ENCODE data around the gene TOM1L2. TPM values are rescaled to one million over a fixed set of nuclear protein-coding genes. Genes with fewer than 3 reads are reported as not detected.

TOM1L2 gene
- total RNA-seq, 2 donors from 2014 or later, result 42.2 to 44.2 TPM

Other genes starting within 250 kb of the TOM1L2 start
- 100 to 1,000 TPM; 198 to 241 TPM for gene SREBF1, start 135.4 kb downstream of the TOM1L2 start, total RNA-seq
- gene DRC3, start 462 bp upstream of the TOM1L2 start, total RNA-seq, result not detected
- 10 to 100 TPM; 24.3 to 26.7 TPM for gene ATPAF2, start 66.8 kb upstream of the TOM1L2 start, total RNA-seq
- gene GID4, start 67.0 kb upstream of the TOM1L2 start, total RNA-seq, result 1 to 10 TPM; 6.7 to 7.8 TPM
- gene DRG2, start 115.5 kb upstream of the TOM1L2 start, total RNA-seq, result 10 to 100 TPM; 43.6 to 52.3 TPM
- gene MYO15A, start 136.4 kb upstream of the TOM1L2 start, total RNA-seq, result 1 to 10 TPM in 1 of 2 donors, under 1 TPM in 1; 0.65 to 1.4 TPM
- gene ALKBH5, start 211.4 kb upstream of the TOM1L2 start, total RNA-seq, result 100 to 1,000 TPM; 100 to 104 TPM

Measured in T-helper 17 cell (primary cell).